Left renal pelvis (tissue), 4 donors: ENCODE measurements around the gene PNMA5. TPM values are rescaled to one million over a fixed set of nuclear protein-coding genes. Genes with fewer than 3 reads are reported as not detected.
"Not testable (repeated sequence)": the region's sequence is repeated elsewhere in the genome, so short reads cannot be mapped to it uniquely, and the experiment has no call there.

Source experiments
- DNase-seq, 4 donors: peaks; one replicate each; pipeline ENCODE4 v3.0.0-alpha.2; 2013; ENCODE audit warnings: low read depth in 4 of 4, low spot score in 3 of 4
- polyA plus RNA-seq, 4 donors: library from polyadenylated mRNA; unstranded; fragments of 120-200 nt; gene quantifications; one replicate each; pipeline ENCODE4 v1.2.1, GENCODE V29; 2013; ENCODE audit not compliant: insufficient read length in 4 of 4

PNMA5 gene
- polyA plus RNA-seq, result under 1 TPM in 3 of 4 donors, not detected in 1; 0.07 to 0.36 (median 0.12) TPM

- no peak for DNase-seq
These were observed at the start of gene PNMA5 for GRCh38 chrX:152993933-152994332. TSS of gene PNMA5 (minus strand) at chrX:152994116. CDS start at chrX:152991598, 2,518 bp downstream.

- peak in 1 of 4 donors; percentile 25 for DNase-seq
These were observed 38.6 kb upstream of the PNMA5 start for GRCh38 chrX:153032397-153033118.

GRCh38 chrX:153030801-153031200 lies 36.9 kb upstream of the PNMA5 start:
- DNase-seq, result no peak

GRCh38 chrX:153029875-153030274 lies 36.0 kb upstream of the PNMA5 start:
- no peak for DNase-seq

GRCh38 chrX:153029162-153029561 lies 35.2 kb upstream of the PNMA5 start:
- DNase-seq, result no peak

- not testable (repeated sequence) for DNase-seq
These were observed 34.6 kb upstream of the PNMA5 start for GRCh38 chrX:153028487-153028886.

GRCh38 chrX:153026501-153026900 lies 32.6 kb upstream of the PNMA5 start:
- DNase-seq, result not testable (repeated sequence)

- DNase-seq, result no peak
These were observed 25.2 kb upstream of the PNMA5 start for GRCh38 chrX:153019166-153019565.

- DNase-seq, result not testable (repeated sequence)
These were observed 23.3 kb upstream of the PNMA5 start for GRCh38 chrX:153017174-153017573.

GRCh38 chrX:153004780-153005179 lies 10.9 kb upstream of the PNMA5 start:
- no peak for DNase-seq

- no peak for DNase-seq
These were observed 10.1 kb upstream of the PNMA5 start for GRCh38 chrX:153003981-153004380.

GRCh38 chrX:153002182-153002581 lies 8.3 kb upstream of the PNMA5 start:
- DNase-seq, result not testable (repeated sequence)

GRCh38 chrX:152997337-152997736 lies 3.4 kb upstream of the PNMA5 start:
- no peak for DNase-seq

- DNase-seq, result no peak
These were observed 1.8 kb downstream of the PNMA5 start for GRCh38 chrX:152992115-152992514.

- DNase-seq, result no peak
These were observed 2.8 kb downstream of the PNMA5 start for GRCh38 chrX:152991123-152991522.

GRCh38 chrX:152989292-152989658 lies 4.6 kb downstream of the PNMA5 start:
- DNase-seq, result no peak

- no peak for DNase-seq
These were observed 5.2 kb downstream of the PNMA5 start for GRCh38 chrX:152988536-152989291.

GRCh38 chrX:152987801-152988200 lies 6.1 kb downstream of the PNMA5 start:
- DNase-seq, result no peak

GRCh38 chrX:152987156-152987555 lies 6.8 kb downstream of the PNMA5 start:
- not testable (repeated sequence) for DNase-seq

- DNase-seq, result not testable (repeated sequence)
These were observed 8.5 kb downstream of the PNMA5 start for GRCh38 chrX:152985383-152985782.

GRCh38 chrX:152968193-152968592 lies 25.7 kb downstream of the PNMA5 start:
- no peak for DNase-seq

- no peak for DNase-seq
These were observed 33.8 kb downstream of the PNMA5 start for GRCh38 chrX:152960115-152960514.
